Testis (tissue), 2 donors: Measurements from ENCODE around the gene F5.

Source experiments
- POLR2A ChIP-seq: fragments of 450-650 bp; IDR thresholded peaks from one replicate; pipeline ENCODE4 v1.6.1; 2017; ENCODE audit warnings: antibody characterized with exemption, mild to moderate bottlenecking, moderate library complexity
- TF ChIP-seq, protein P1 (sequence below), 3 experiments: fragments of 450-650 bp in 2 of 3; fragments of 200-600 bp in 1 of 3; sonication (generic) in 1 of 3; IDR thresholded peaks; one replicate each; pipeline ENCODE4 v1.5.1; 2016 to 2019; ENCODE audit warnings: antibody characterized with exemption in 3 of 3, mild to moderate bottlenecking in 2 of 3, moderate library complexity in 1 of 3

DNA sequence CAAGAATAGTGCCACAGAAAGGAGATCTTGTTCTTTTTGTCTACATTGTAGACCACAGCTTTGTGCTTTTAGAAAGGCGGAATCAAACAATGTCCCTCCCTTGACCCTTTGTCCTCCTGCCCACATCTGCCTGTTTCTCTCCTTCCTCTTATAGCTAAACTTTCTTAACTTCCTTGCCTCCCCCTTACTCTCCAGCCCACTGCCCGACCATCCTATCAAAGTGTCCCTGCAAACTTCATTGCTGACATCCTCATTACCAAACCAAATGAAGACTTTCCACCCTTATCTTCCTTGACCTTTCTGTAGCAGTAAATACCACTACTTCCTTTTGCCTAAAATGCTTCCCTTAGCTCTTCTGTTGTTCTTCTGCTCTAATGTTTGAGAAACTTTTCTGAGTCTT, 38.6 kb upstream of the F5 start:
- TF ChIP-seq, protein P1, sequence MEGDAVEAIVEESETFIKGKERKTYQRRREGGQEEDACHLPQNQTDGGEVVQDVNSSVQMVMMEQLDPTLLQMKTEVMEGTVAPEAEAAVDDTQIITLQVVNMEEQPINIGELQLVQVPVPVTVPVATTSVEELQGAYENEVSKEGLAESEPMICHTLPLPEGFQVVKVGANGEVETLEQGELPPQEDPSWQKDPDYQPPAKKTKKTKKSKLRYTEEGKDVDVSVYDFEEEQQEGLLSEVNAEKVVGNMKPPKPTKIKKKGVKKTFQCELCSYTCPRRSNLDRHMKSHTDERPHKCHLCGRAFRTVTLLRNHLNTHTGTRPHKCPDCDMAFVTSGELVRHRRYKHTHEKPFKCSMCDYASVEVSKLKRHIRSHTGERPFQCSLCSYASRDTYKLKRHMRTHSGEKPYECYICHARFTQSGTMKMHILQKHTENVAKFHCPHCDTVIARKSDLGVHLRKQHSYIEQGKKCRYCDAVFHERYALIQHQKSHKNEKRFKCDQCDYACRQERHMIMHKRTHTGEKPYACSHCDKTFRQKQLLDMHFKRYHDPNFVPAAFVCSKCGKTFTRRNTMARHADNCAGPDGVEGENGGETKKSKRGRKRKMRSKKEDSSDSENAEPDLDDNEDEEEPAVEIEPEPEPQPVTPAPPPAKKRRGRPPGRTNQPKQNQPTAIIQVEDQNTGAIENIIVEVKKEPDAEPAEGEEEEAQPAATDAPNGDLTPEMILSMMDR (IDR thresholded peaks at IDR 0.05): no peak
- no peak for TF ChIP-seq POLR2A
